ENCODE measurements around the gene PLA2G4E. TPM values are rescaled to one million over a fixed set of nuclear protein-coding genes. Genes with fewer than 3 reads are reported as not detected.
A peak's percentile ranks its signal among the peaks of the same experiment; 100 is the strongest.

Gene PLA2G4E
- total and polyA plus RNA-seq, 9 donors = 0.02 to 0.11 TPM; not detected in 7

- Histone ChIP-seq H3K9me3 (no peaks in the 10 kb centered on the region), H3K36me3 (no peaks in the 10 kb centered on the region), H3K27me3 (no peaks in the 10 kb centered on the region), H3K27ac (no peak overlapping the region), H3K4me3 (no peak overlapping the region), H3K4me1 (ENCODE audit: insufficient read depth) (no peaks in the 10 kb centered on the region)
- 81 to 86% (median 81%) methylated on average over 10 of the region's 10 CpGs for WGBS, 3 donors
- intact Hi-C loops (cut with DNase I) = loop anchor here in 1 of 4 donors (5.0 kb wide), 1 partner anchor 62 kb away; no protein-coding TSS in a partner anchor
- DNase-seq = no peak
- no peak for TF ChIP-seq CTCF (IDR thresholded peaks at IDR 0.05)
- no peak for TF ChIP-seq POLR2A (IDR thresholded peaks at IDR 0.05)
- TF ChIP-seq EP300 (IDR thresholded peaks at IDR 0.05) = no peak
Measured at GRCh38 chr15:41994772-41995475, 25.9 kb downstream of the PLA2G4E start.

GRCh38 chr15:41994171-41994650 lies 26.6 kb downstream of the PLA2G4E start:
- intact Hi-C loops (cut with DNase I) = loop anchor here in 1 of 4 donors (5.0 kb wide), 1 partner anchor 63 kb away; no protein-coding TSS in a partner anchor

GRCh38 chr15:41993472-41994170 lies 27.2 kb downstream of the PLA2G4E start:
- H3K27me3 ChIP-seq = no peaks in the 10 kb centered on the region
- peak in 1 of 5 donors; percentile 17 for DNase-seq
- no peak for TF ChIP-seq POLR2A (IDR thresholded peaks at IDR 0.05)
- no peak for TF ChIP-seq CTCF (IDR thresholded peaks at IDR 0.05)
- TF ChIP-seq EP300 (IDR thresholded peaks at IDR 0.05) = no peak
- intact Hi-C loops (cut with DNase I) = loop anchor here in 1 of 4 donors (2.0 to 5.0 kb wide), 2 partner anchors 64 to 91 kb away; no protein-coding TSS in a partner anchor
- H3K4me3 ChIP-seq = no peak overlapping the region
- WGBS, 3 donors = 73 to 76% (median 76%) methylated on average over 11 of the region's 11 CpGs
- no peaks in the 10 kb centered on the region for H3K36me3 ChIP-seq
- H3K9me3 ChIP-seq = no peaks in the 10 kb centered on the region
- no peaks in the 10 kb centered on the region for H3K4me1 ChIP-seq (ENCODE audit: insufficient read depth)
- no peak overlapping the region for H3K27ac ChIP-seq

More at GRCh38 chr15:41994171-41994650, 26.6 kb downstream of the PLA2G4E start:
- WGBS, 3 donors = 75 to 82% (median 79%) methylated on average over 5 of the region's 5 CpGs
- no peaks in the 10 kb centered on the region for H3K27me3 ChIP-seq
- no peak overlapping the region for H3K4me3 ChIP-seq
- TF ChIP-seq EP300 (IDR thresholded peaks at IDR 0.05) (no peak), CTCF (IDR thresholded peaks at IDR 0.05) (no peak), POLR2A (IDR thresholded peaks at IDR 0.05) (no peak)
- no peak overlapping the region for H3K27ac ChIP-seq
- no peaks in the 10 kb centered on the region for H3K9me3 ChIP-seq
- no peak for DNase-seq
- H3K4me1 ChIP-seq (ENCODE audit: insufficient read depth) = no peaks in the 10 kb centered on the region
- H3K36me3 ChIP-seq = no peaks in the 10 kb centered on the region

GRCh38 chr15:41992803-41993190 lies 28.0 kb downstream of the PLA2G4E start:
- no peak overlapping the region for H3K27ac ChIP-seq
- no peaks in the 10 kb centered on the region for H3K4me1 ChIP-seq (ENCODE audit: insufficient read depth)
- TF ChIP-seq CTCF (IDR thresholded peaks at IDR 0.05) (no peak), EP300 (IDR thresholded peaks at IDR 0.05) (no peak), POLR2A (IDR thresholded peaks at IDR 0.05) (no peak)
- no peaks in the 10 kb centered on the region for H3K9me3 ChIP-seq
- no peak overlapping the region for H3K4me3 ChIP-seq
- WGBS, 3 donors = 81 to 87% (median 82%) methylated on average over 7 of the region's 7 CpGs
- intact Hi-C loops (cut with DNase I) = loop anchor here in 1 of 4 donors (2.0 to 5.0 kb wide), 2 partner anchors 65 to 92 kb away; no protein-coding TSS in a partner anchor
- peak in 1 of 5 donors; percentile 4 for DNase-seq
- H3K27me3 ChIP-seq = no peaks in the 10 kb centered on the region
- H3K36me3 ChIP-seq = no peaks in the 10 kb centered on the region
